Smooth muscle cell of the brain vasculature (primary cell): ENCODE data around the gene RBMY1D.
"Not testable (repeated sequence)": the region's sequence is repeated elsewhere in the genome, so short reads cannot be mapped to it uniquely, and the experiment has no call there.

Experiments used
- DNase-seq: peaks from one replicate; pipeline ENCODE4 v3.0.0-alpha.2; 2012; ENCODE audit warnings: low read depth, low spot score

RBMY1D gene

GRCh38 chrY:21894426-21894825, at the start of gene RBMY1D:
Gene RBMY1D, minus strand, starts transcription at chrY:21894526. Its CDS starts 2,013 bp downstream, at chrY:21892513.
- DNase-seq = not testable (repeated sequence)

- not testable (repeated sequence) for DNase-seq
Measured at GRCh38 chrY:21917932-21918331, 23.6 kb upstream of the RBMY1D start, which contains the start of gene RBMY1E. Gene RBMY1E, minus strand, starts transcription at chrY:21918032. Its CDS starts 1,978 bp downstream, at chrY:21916054.

GRCh38 chrY:21869407-21870076, 24.8 kb downstream of the RBMY1D start:
- DNase-seq = not testable (repeated sequence)

DNA sequence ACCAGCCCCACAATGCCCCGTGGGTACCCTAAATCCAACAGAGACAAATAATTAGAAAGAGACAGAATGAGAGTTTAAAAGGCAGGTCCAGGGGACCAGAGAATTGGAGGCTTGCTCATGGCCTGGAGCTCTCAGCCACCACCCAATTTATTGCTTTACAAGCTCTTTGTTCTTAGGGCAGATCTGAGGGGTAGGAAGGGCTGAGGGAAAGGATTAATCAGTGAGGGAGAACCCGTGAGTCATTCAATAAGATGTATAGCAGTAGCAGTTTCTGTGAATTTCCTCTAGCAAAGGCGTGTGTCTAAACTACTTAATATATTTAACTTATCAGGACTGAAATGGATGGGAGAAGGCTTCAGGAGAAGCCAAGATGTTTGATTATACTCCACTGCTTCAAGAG, 48.8 kb downstream of the RBMY1D start:
- no peak for DNase-seq

- DNase-seq = no peak
Measured at GRCh38 chrY:21842090-21842489, 52.2 kb downstream of the RBMY1D start.

DNA sequence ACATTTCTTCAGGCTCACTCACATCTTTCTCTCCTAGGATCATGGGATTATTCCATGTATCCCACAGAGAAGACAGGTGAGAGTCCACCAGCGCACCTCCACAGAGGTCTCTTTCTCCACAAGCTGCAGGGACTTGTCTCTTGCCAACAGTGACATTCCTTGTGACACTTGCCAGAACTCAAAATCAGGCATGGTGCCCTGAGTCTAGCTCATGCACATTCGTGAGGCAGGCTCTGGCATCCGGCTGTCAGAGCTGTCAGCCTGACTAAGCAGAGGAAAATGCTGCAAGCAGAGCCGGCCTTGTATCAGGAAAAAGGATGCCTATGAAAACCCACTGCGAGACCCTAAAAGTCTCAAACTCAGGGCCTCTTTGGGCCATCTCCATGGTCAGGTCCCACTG, 54.8 kb downstream of the RBMY1D start:
- no peak for DNase-seq

- no peak for DNase-seq
Measured at GRCh38 chrY:21836343-21836742, 58.0 kb downstream of the RBMY1D start.

DNA sequence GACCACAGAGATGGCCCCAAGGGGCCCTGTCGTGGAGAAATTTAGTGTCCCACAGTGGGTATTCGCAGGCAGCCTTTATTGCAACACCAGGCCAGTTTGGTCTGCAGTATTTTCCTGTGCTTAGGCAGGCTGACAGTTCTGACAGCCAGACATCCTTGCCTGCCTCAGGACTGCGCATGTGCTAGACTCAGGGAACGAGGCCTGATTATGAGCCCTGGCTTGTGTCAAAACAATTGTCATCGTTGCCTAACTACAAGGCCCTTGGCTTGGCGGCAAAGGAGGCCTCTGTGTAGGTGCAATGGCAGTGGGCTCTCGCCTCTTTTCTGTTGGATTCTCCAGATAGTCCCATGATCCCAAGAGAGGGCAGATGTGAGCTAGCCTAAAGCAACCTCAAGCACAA, 59.3 kb downstream of the RBMY1D start:
- DNase-seq = no peak
